CD4-positive, CD25-positive, alpha-beta regulatory T cell (primary cell): ENCODE results near the gene VSIR. TPM values are rescaled to one million over a fixed set of nuclear protein-coding genes. Genes with fewer than 3 reads are reported as not detected.

Experiments
- ATAC-seq, 2 donors: fragments of 150-1000 bp; cut with Tn5 transposase; one replicate each; pipeline ENCODE4 v1.10.0; 2021; ENCODE audit warnings: low read depth in 2 of 2, moderate number of reproducible peaks in 2 of 2, moderate library complexity in 1 of 2
- DNase-seq, 3 donors: peaks; one replicate each; pipeline versions ENCODE4 v3.0.0 to v3.0.0-alpha.2; 2012 to 2022; ENCODE audit warnings: mixed read lengths in 1 of 3
- H3K27ac ChIP-seq: one replicate; pipeline ENCODE4 v1.7.0; 2013; ENCODE audit warnings: mild to moderate bottlenecking, low read length; ENCODE audit not compliant: insufficient read depth, poor library complexity, severe bottlenecking
- H3K27me3 ChIP-seq: one replicate; pipeline ENCODE4 v1.7.0; 2013; ENCODE audit warnings: low read length; ENCODE audit not compliant: control insufficient read depth, insufficient read depth
- H3K36me3 ChIP-seq: one replicate; pipeline ENCODE4 v1.7.0; 2013; ENCODE audit warnings: mild to moderate bottlenecking, low read length, moderate library complexity; ENCODE audit not compliant: control insufficient read depth, insufficient read depth
- H3K4me1 ChIP-seq: 2 replicates; pipeline ENCODE4 v1.7.0; 2013; ENCODE audit warnings: mild to moderate bottlenecking, low read length; ENCODE audit not compliant: insufficient read depth, control insufficient read depth, poor library complexity, severe bottlenecking
- H3K4me3 ChIP-seq: one replicate; pipeline ENCODE4 v1.7.0; 2013; ENCODE audit warnings: low read depth, mild to moderate bottlenecking, low read length, moderate library complexity
- H3K9me3 ChIP-seq, 2 experiments: 1 replicate in 1 of 2; 2 replicates in 1 of 2; pipeline ENCODE4 v1.7.0; 2013; ENCODE audit warnings: low read length in 2 of 2, mild to moderate bottlenecking in 1 of 2, moderate library complexity in 1 of 2; ENCODE audit not compliant: control insufficient read depth in 2 of 2
- H3K27ac Mint-ChIP-seq, 3 donors: one replicate each; pipeline ENCODE4 v1.8.0; 2020 to 2022; ENCODE audit warnings: mild to moderate bottlenecking in 3 of 3, mixed read lengths in 3 of 3, moderate library complexity in 2 of 3
- H3K27me3 Mint-ChIP-seq: one replicate; pipeline ENCODE4 v1.8.0; 2022; ENCODE audit warnings: mild to moderate bottlenecking, mixed read lengths
- H3K36me3 Mint-ChIP-seq: one replicate; pipeline ENCODE4 v1.8.0; 2020; ENCODE audit warnings: mixed read lengths
- H3K4me1 Mint-ChIP-seq, 4 donors: one replicate each; pipeline ENCODE4 v1.8.0; 2020 to 2022; ENCODE audit warnings: mixed read lengths in 4 of 4, mild to moderate bottlenecking in 1 of 4
- H3K4me3 Mint-ChIP-seq, 4 donors: one replicate each; pipeline ENCODE4 v1.8.0; 2020 to 2022; ENCODE audit warnings: mild to moderate bottlenecking in 4 of 4, mixed read lengths in 4 of 4, moderate library complexity in 3 of 4
- H3K9me3 Mint-ChIP-seq, 7 donors: one replicate each; pipeline ENCODE4 v1.8.0; 2020 to 2022; ENCODE audit warnings: mixed read lengths in 7 of 7, mild to moderate bottlenecking in 3 of 7, moderate library complexity in 2 of 7
- polyA plus RNA-seq, 4 donors: library from polyadenylated mRNA; unstranded; fragments of 300-500 nt; fragmentation: Illumina TruSeq; gene quantifications; one replicate each; pipeline ENCODE4 v1.2.3, GENCODE V29; 2021
- total RNA-seq: library from RNA; stranded (reverse); gene quantifications from one replicate; pipeline ENCODE4 v1.2.3, GENCODE V29; 2022

VSIR gene
- total and polyA plus RNA-seq, 5 donors from 2014 or later = 167 to 339 (median 258) TPM

DNA sequence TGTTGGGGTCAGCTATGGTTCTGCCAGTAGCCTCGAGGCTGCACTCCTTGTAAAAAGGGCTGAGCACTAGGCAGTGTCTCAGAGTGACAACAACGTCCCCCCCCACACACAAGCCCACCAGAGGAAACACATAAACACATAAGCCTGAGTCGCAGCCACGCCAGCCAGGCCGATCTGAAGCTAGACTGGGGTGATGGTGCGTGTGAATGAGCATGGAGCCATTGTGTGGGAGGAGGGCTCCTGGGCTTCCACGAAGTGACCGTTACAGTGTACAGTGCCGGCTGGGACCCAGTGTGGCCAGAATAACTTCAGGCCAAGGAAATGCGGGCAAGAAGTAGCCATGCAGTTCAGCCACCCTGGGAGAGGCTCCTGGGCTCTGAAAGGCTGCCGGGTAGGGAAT, 50.0 kb downstream of the VSIR start:
- Histone ChIP-seq H3K4me3 (no peak overlapping the region), H3K27ac (no peak overlapping the region), H3K4me1 (peaks cover 36% of the 10 kb centered on the region), H3K9me3 (no peaks in the 10 kb centered on the region), H3K36me3 (no peaks in the 10 kb centered on the region), H3K27me3 (no peaks in the 10 kb centered on the region)
- Mint-ChIP-seq H3K36me3 (peaks cover 7% of the 10 kb centered on the region), H3K27ac (peak overlapping the region in 1 of 3 donors; percentile 65), H3K4me3 (no peak overlapping the region), H3K9me3 (no peaks in the 10 kb centered on the region), H3K27me3 (peaks cover 4% of the 10 kb centered on the region), H3K4me1 (peaks cover 7 to 65% (median 32%) of the 10 kb centered on the region in 4 donors)
- DNase-seq (no peak), ATAC-seq (no peak)

DNA sequence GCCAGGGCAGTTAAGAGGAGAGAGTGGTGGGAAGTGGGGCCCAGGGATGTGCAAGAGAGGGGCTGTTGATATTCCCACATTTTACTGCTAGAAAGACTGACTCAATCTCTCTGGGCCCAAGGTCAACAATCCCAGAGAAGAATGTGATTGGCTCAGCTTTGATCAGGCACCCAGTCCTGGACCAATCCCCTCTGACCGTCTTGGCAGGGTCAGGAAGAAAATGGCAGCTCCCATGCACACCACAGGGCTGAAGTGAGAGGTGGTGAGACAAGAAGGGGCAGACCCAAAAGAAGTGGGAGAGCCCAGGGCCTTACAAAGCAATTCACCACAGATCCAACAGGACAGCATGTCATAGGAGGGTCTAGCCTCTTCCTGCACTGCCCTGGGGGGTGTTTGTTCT, 50.5 kb downstream of the VSIR start:
- ATAC-seq = no peak

DNA sequence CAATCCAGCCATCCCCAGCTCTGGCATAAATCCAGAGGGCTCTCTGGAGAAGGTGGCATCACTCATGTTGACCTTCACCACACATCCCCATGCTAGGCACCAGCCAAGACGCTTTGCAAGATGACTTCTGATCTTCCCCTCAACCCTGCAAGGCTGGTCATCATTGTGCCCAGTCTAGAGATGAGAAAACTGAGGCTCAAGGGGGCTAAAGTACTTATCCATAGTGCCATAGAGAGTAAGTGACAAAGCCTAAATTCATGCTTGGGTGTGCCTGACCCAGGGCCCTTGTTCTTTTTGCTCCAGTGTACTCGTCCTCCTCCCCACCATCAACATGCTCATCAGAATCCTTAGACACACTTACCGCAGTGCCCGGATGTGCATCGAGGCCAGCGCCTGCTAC, 52.0 kb downstream of the VSIR start:
- H3K4me3 Mint-ChIP-seq = peak overlapping the region in 1 of 4 donors; percentile 29
- peak overlapping the region in 2 of 3 donors; percentile 43 to 46 for H3K27ac Mint-ChIP-seq
- ATAC-seq (no peak), DNase-seq (no peak)
- no peaks in the 10 kb centered on the region for H3K36me3 ChIP-seq
- H3K4me3 ChIP-seq = no peak overlapping the region
- no peaks in the 10 kb centered on the region for H3K9me3 Mint-ChIP-seq
- no peaks in the 10 kb centered on the region for H3K9me3 ChIP-seq
- peaks cover 7 to 58% (median 18%) of the 10 kb centered on the region in 4 donors for H3K4me1 Mint-ChIP-seq
- no peak overlapping the region for H3K27ac ChIP-seq
- H3K4me1 ChIP-seq = peaks cover 25% of the 10 kb centered on the region
- no peaks in the 10 kb centered on the region for H3K27me3 ChIP-seq
- H3K27me3 Mint-ChIP-seq = peaks cover 4% of the 10 kb centered on the region
- peaks cover 7% of the 10 kb centered on the region for H3K36me3 Mint-ChIP-seq

More for the DNA sequence above, 50.5 kb downstream of the VSIR start:
- no peaks in the 10 kb centered on the region for H3K36me3 ChIP-seq
- DNase-seq = no peak
- H3K27me3 Mint-ChIP-seq = peaks cover 4% of the 10 kb centered on the region
- peaks cover 31% of the 10 kb centered on the region for H3K4me1 ChIP-seq
- no peaks in the 10 kb centered on the region for H3K27me3 ChIP-seq
- peak overlapping the region in 1 of 4 donors; percentile 29 for H3K4me3 Mint-ChIP-seq
- H3K27ac Mint-ChIP-seq = peak overlapping the region in 2 of 3 donors; percentile 43 to 80
- no peaks in the 10 kb centered on the region for H3K9me3 ChIP-seq
- no peaks in the 10 kb centered on the region for H3K9me3 Mint-ChIP-seq
- no peak overlapping the region for H3K27ac ChIP-seq
- H3K36me3 Mint-ChIP-seq = peaks cover 7% of the 10 kb centered on the region
- H3K4me3 ChIP-seq = no peak overlapping the region
- H3K4me1 Mint-ChIP-seq = peaks cover 7 to 60% (median 31%) of the 10 kb centered on the region in 4 donors

DNA sequence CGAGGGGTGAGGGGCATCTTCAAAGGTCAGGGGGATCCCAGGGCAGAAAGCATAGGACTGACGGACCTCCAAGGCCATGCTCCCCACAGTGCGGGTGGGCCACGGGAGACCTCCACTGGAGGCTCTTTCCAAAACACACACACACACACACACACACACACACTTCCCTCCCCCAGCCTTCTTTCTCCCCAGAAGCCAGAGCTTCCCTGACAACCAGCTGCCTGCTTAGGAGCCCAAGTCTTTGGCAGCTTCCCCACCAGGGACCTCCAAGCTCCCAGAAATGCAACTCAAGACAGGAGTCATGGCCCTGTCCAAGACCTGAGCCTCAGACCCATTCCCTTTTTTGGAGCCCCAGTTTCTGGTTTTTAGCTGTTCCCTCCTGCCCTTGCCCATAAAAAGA, 53.0 kb downstream of the VSIR start:
- Histone ChIP-seq H3K4me1 (peaks cover 25% of the 10 kb centered on the region), H3K27ac (no peak overlapping the region), H3K27me3 (no peaks in the 10 kb centered on the region), H3K9me3 (no peaks in the 10 kb centered on the region), H3K36me3 (no peaks in the 10 kb centered on the region), H3K4me3 (no peak overlapping the region)
- Mint-ChIP-seq H3K4me1 (peaks cover 0 to 58% (median 16%) of the 10 kb centered on the region in 4 donors), H3K27me3 (peaks cover 4% of the 10 kb centered on the region), H3K36me3 (peaks cover 7% of the 10 kb centered on the region), H3K27ac (peak overlapping the region in 1 of 3 donors; percentile 82), H3K4me3 (no peak overlapping the region), H3K9me3 (no peaks in the 10 kb centered on the region)
- ATAC-seq (no peak), DNase-seq (no peak)

DNA sequence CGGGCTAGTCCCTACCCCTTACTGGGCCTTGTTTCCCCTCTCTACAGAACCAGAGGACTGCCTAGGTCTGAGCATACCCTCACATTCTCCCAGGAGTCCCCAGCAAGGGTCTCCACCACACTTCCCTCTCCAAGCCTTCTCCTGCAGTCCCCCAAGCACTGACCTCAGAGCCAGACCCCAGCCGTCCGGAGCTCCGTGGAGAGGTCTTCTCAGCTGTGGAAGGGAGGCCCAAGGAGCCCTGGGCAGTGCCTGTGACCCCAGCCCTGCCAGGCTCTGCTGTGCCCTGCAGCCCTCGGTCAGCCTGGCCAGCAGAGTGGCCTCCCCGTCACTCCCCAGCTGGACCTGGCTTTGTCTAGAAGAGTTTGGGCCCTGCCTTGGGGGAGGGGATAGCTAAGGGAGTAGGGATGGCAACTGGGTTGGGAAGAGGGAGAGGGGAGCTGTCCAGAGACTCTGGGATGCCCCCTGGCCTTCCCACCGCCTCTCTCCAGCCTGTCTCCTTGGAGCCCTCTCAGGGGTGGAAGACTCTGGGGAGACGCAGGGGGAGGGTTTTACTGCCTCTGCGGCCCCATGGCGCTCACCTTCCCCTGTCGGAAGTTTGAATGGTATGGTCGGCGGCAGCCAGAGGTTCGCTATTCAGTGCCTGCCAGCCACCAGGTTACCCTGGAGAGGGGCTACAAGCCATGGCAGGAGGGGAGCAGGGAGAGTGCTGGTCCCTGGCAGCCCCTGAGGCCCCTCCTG, 53.7 kb downstream of the VSIR start, which contains the start of gene C10orf105:
Gene C10orf105 (minus strand): TSS at position 315 of the 738 bp plus-strand sequence. CDS start 3,441 bp downstream, outside the sequence.
- H3K36me3 Mint-ChIP-seq = peaks cover 7% of the 10 kb centered on the region
- H3K9me3 Mint-ChIP-seq = no peaks in the 10 kb centered on the region
- peaks cover 0 to 61% (median 17%) of the 10 kb centered on the region in 4 donors for H3K4me1 Mint-ChIP-seq
- H3K4me3 Mint-ChIP-seq = no peak within 1 kb of the TSS
- H3K27me3 Mint-ChIP-seq = peaks cover 4% of the 10 kb centered on the region
- no peaks in the 10 kb centered on the region for H3K27me3 ChIP-seq
- no peaks in the 10 kb centered on the region for H3K9me3 ChIP-seq
- ATAC-seq (no peak), DNase-seq (no peak)
- no peak within 1 kb of the TSS for H3K27ac ChIP-seq
- H3K4me3 ChIP-seq = no peak within 1 kb of the TSS
- no peaks in the 10 kb centered on the region for H3K36me3 ChIP-seq
- peak within 1 kb of the TSS; percentile 17 to 82 (median 52) for H3K27ac Mint-ChIP-seq
- H3K4me1 ChIP-seq = peaks cover 26% of the 10 kb centered on the region

- Histone ChIP-seq H3K4me3 (no peak overlapping the region), H3K27ac (no peak overlapping the region), H3K27me3 (no peaks in the 10 kb centered on the region), H3K9me3 (no peaks in the 10 kb centered on the region), H3K36me3 (no peaks in the 10 kb centered on the region), H3K4me1 (peaks cover 32% of the 10 kb centered on the region)
- Mint-ChIP-seq H3K4me1 (peaks cover 4 to 64% (median 22%) of the 10 kb centered on the region in 4 donors), H3K9me3 (no peaks in the 10 kb centered on the region), H3K36me3 (peaks cover 7% of the 10 kb centered on the region), H3K27ac (peak overlapping the region in 1 of 3 donors; percentile 65), H3K27me3 (peaks cover 4% of the 10 kb centered on the region), H3K4me3 (no peak overlapping the region)
- DNase-seq = no peak
- ATAC-seq = no peak
These were observed 54.3 kb downstream of the VSIR start for GRCh38 chr10:71719042-71719441.

- Mint-ChIP-seq H3K27me3 (peaks cover 4% of the 10 kb centered on the region), H3K36me3 (peaks cover 7% of the 10 kb centered on the region), H3K27ac (peak overlapping the region in 2 of 3 donors; percentile 51 to 54), H3K4me3 (no peak overlapping the region), H3K4me1 (peaks cover 7 to 72% (median 26%) of the 10 kb centered on the region in 4 donors), H3K9me3 (no peaks in the 10 kb centered on the region)
- ATAC-seq = no peak
- DNase-seq = no peak
- no peaks in the 10 kb centered on the region for H3K27me3 ChIP-seq
- no peak overlapping the region for H3K4me3 ChIP-seq
- H3K9me3 ChIP-seq = no peaks in the 10 kb centered on the region
- H3K4me1 ChIP-seq = peaks cover 40% of the 10 kb centered on the region
- no peak overlapping the region for H3K27ac ChIP-seq
- H3K36me3 ChIP-seq = no peaks in the 10 kb centered on the region
These were observed 55.1 kb downstream of the VSIR start for GRCh38 chr10:71718165-71718698.
